Measurements from ENCODE around the gene NFIA.

- TF ChIP-seq POLR2AphosphoS5 (IDR thresholded peaks at IDR 0.05; ENCODE audit: borderline replicate concordance, low read depth, low read length) (no peak), EZH2 (IDR thresholded peaks at IDR 0.05) (no peak)
Measured at GRCh38 chr1:61362351-61362750, 280.0 kb downstream of the NFIA start.
